NCI-H1105 (cell line): Measurements from ENCODE around the gene AIFM2.

Experiments
- DNase-seq: peaks from one replicate; lab custom pipeline; 2025; lab: John Stamatoyannopoulos, UW

The AIFM2 gene

DNA sequence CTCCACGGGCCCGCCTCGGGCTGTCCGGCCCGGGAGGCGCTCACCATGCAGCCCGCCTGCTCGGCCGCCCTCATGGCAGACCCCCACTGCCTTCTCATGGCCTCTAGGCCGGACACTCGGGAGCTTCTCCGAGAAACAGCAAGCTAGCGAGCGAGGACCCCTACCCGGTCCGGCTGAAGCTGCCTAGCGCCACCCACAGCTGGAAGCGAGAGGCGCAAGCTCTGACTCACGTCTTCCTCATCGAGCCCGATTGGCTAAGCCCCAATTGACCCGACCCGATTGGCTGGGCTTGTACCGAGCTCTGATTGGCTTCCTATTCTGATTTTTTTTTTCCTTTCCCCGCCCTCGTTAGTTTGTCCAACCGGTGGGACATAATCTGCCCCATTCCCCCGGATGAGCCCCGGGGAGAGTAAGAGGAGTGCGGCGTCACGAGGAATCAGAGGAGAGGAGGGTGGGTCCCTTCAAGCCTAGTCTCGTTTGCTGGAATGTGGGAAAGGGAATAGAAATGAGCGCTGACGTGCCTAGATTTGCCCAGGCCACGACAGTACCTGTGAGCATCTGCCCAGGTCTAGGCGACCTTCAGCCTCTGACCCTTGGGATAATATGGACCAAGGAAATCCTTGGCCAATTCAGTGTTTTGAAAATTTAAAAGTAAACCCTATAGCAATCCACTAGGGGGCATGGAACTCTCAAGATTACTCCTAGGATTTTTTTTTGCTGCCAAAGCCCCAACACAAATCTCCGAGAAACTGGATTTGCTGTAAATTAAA is 14.0 kb upstream of the AIFM2 start, which contains the start of gene TYSND1:
Gene TYSND1, minus strand, starts transcription at position 212 of the 770 bp plus-strand sequence. Its CDS starts 114 bp downstream, at position 98.
- DNase-seq, result peak; percentile 96

DNA sequence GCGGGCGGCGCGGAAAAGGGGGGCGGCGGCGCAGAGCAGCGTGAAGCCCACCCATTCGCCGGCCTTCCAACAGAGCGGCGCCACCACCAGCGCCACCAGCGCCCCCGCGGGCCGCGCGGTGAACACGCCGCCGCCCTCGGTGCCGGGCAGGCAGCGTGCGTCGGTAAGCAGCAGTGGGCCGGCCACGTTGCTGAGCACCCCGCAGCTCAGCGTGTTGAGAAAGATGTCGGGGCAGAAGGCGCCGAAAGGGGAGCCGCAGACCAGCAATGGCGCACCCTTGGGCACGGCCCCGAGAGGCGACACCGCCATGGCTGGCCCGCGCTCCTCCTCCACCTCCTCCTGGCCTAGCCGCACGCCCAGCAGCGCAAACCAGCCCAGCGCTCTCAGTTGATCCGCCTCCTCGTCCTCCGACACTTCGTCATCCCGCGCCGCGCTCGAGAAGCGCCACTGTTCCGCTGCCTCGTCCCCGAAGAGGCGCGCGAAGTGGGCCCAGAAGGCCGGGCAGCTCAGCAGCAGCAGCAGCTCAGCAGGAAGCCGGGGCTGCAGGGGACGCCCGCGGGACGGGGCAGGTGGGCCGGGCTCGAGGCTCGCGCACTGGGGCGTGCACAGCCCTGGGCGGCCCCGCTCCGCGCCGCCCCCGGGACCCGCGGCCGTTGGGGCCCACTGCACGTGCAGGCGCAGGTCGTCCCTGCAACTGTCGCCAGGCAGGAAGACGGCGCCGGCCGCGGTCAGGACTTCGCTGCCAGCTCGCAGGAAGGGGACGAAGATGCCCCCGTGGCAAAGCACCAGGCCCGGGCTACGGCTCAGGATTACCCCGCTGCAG is 13.3 kb upstream of the AIFM2 start:
- peak; percentile 47 for DNase-seq

GRCh38 chr10:70145166-70145665 is 12.6 kb upstream of the AIFM2 start:
- no peak for DNase-seq

- DNase-seq, result no peak
Observed at GRCh38 chr10:70144372-70145110, 11.9 kb upstream of the AIFM2 start.

DNA sequence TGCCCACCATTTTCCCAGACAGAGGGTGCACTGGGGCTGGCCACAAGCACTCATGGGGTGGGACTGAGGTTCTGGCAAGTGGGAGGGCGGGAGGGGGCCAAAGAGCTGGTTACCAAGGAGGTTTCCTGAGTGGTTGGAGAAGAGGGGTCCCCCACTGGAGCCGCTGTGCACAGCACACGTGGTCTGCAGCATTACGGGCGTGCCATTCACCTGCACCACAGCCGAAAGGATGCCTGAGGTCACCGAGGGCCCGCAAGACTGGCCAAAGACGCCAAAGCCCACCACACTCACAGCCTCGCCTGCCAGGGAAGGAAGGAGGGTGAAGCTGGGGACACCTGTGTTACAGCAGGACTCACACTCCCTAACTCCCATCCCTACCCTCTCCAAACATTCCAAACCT is 9.9 kb upstream of the AIFM2 start:
- DNase-seq, result no peak

- DNase-seq, result no peak
Observed at GRCh38 chr10:70140297-70140696, 7.7 kb upstream of the AIFM2 start.

DNA sequence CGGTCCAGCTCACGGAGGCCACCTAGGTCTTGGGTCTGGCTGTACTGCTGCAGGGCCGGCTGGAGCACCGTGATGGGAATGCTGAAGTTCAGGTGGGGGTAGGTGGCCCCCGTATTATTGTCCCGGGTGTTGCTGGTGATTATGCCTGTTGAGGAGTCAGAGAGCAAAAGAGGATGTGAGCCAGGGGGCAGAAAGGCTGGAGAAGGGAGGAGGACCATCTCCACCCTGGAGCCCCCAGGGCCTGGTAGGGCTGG is 7.3 kb upstream of the AIFM2 start:
- DNase-seq, result no peak

DNA sequence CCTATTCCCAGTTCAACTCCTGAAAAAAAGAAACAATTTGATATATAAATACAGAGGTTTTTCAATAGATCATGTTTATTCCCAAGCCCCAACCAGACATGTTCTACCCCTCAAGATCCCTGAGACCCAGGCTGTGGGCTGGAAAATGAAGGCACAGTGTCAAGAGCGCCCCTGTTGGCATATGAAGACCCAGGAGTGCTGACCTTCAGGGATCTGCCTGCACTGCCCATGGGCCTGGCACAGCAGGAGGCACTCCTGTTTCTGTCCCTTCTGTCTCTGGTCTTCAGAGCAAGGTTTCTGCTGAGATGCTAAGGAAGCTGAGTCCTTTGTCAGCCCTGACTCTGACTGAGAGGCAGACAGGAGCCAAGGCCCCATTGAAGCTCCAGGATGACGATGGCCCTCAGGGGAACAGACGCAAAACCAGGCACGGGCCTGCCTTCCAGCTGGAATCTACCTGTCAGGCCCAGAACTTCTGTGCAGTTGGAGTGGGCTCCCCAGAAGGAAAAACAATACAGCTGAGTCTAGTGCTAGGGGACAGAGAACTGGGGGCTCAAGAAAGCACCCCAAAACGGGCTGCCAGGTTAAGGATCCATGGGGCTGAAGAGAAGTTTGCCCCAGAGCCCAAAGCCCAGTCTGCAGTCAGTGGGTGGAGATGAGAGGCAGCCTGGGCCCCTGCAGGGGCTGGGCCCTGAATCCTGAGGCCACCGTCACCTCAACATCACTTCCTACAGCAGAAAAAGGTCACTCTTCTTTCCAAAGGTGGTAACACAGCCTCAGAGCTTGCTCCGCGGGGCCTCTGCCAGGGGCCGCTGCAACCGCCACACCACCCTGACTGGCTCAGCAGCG is 6.7 kb upstream of the AIFM2 start:
- no peak for DNase-seq

- DNase-seq, result no peak
Observed at GRCh38 chr10:70137927-70138883, 5.6 kb upstream of the AIFM2 start.

GRCh38 chr10:70137135-70137534 is 4.5 kb upstream of the AIFM2 start:
- DNase-seq, result no peak

- DNase-seq, result no peak
Observed at GRCh38 chr10:70135684-70136083, 3.1 kb upstream of the AIFM2 start.

- DNase-seq, result no peak
Observed at GRCh38 chr10:70135046-70135445, 2.4 kb upstream of the AIFM2 start.

GRCh38 chr10:70131560-70131937 is 1.1 kb downstream of the AIFM2 start:
- no peak for DNase-seq

GRCh38 chr10:70130878-70131559 is 1.6 kb downstream of the AIFM2 start:
- no peak for DNase-seq

DNA sequence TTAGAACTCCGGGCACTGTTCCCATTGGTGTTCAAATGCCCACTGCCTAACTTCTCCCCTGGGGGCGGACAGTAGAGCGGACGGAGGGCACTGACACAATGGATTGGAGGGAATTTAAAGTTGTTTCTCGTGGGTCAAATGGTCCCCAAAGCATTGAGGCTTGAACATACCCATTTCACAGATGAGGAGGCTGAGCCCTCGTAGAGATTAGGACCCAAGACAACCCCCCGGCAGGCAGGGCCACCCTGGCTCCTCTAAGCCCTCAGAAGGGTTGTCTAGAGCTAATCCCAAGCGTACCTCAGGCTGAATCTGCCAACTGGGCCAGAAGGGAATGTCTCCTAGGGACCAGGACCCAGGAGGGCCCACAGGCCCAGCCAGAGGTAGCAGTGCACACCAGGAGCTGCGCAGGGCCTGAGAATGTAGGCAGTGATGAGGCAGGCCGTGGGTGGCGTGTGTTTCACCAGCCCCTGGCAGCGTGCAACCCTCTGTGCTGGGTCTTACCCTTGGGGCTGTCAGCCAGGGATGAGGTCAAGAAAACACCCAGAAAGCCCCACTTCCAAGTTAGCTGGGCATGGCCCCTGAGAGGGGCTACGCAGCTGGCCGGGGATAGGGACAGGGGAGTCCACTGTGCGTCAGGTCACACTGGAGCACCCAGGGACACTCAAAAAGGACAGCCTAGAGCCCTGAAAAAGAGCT is 5.8 kb downstream of the AIFM2 start:
- no peak for DNase-seq

DNA sequence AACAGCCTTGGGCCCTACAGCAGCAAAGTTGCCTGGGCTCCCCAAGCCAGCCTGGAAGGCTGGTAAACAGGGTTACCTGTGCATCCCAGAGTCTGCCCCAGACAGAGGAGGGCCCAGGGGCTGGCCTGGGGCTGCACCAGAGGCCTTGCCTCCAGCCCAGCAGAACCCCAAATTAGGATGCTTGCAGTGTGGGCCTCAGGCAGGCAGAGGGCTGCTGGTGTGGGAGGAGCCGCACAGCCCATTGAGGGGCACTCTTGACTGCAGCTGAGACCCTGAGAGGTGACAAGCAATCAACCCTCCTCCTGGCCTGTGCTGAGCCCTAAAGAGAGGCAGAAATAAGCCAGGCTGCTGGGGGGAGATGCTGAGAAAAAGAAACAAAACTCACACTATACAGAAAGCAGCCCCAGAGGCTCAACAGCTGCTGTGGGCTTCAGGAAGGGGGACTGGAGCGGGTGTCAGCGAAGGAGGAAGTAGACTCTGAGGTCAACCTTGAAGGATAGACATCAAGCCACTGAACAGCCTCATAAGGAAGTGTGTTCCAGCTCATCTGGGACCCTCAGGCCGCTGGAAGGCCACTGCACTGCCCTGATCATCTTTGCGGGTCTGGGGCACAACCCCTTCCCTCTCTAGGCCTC is 6.6 kb downstream of the AIFM2 start:
- no peak for DNase-seq

DNA sequence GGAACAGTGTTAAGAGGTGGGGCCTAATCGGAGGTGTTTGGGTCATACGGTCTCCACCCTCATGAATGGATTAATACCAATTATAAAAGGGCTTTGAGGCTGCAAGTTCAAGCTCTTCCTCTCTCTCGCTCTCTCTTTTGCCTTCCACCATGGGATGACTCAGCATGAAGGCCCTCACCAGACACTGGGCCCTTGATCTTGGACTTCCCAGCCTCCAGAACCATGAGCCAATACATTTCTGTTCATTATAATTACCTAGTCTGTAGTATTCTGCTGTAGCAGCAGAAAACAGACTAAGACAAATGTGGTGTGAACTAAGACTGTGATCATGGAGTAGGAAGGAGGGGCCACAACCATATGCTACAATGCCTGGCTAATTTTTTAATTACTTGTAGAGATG is 7.7 kb downstream of the AIFM2 start:
- no peak for DNase-seq

DNA sequence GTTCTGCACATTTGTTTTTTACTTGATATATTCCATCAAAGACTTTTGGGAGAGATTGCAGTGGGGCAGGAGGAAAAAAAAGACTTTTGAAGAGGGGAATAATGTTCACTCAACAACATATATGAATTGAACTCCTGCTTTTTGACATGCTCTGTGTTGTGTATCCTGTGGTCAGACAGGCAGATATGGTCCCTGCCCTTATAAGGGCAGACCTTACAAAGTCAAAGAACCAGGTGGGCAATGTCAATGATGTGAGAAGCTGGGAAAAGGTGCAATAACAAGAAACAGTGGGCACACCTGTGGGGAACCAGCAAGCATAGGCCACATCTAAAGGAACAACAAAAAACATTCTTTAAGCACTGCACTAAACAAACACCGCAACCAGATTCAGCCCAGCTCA is 8.2 kb downstream of the AIFM2 start:
- no peak for DNase-seq

GRCh38 chr10:70123817-70124216 is 8.8 kb downstream of the AIFM2 start:
- DNase-seq, result no peak
